Testis (tissue), 2 donors: Measurements from ENCODE around the gene SIPA1L3.

Experiments used
- CTCF ChIP-seq, 3 experiments: fragments of 450-650 bp in 2 of 3; fragments of 200-600 bp in 1 of 3; sonication (generic) in 1 of 3; IDR thresholded peaks; one replicate each; pipeline ENCODE4 v1.5.1; 2016 to 2019; ENCODE audit warnings: antibody characterized with exemption in 3 of 3, mild to moderate bottlenecking in 2 of 3, moderate library complexity in 1 of 3
- POLR2A ChIP-seq: fragments of 450-650 bp; IDR thresholded peaks from one replicate; pipeline ENCODE4 v1.6.1; 2017; ENCODE audit warnings: antibody characterized with exemption, mild to moderate bottlenecking, moderate library complexity

GRCh38 chr19:38163419-38164290 is 256.6 kb downstream of the SIPA1L3 start:
- TF ChIP-seq POLR2A (no peak), CTCF (IDR thresholded peaks at IDR 0.05) (no peak)
